NCI-H446 (cell line): ENCODE measurements around the gene JMJD1C.
"Not testable (repeated sequence)": the region's sequence is repeated elsewhere in the genome, so short reads cannot be mapped to it uniquely, and the experiment has no call there.

Experiments used
- DNase-seq, 2 experiments: peaks; one replicate each; lab custom pipeline; 2025; lab: John Stamatoyannopoulos, UW

JMJD1C gene

DNA sequence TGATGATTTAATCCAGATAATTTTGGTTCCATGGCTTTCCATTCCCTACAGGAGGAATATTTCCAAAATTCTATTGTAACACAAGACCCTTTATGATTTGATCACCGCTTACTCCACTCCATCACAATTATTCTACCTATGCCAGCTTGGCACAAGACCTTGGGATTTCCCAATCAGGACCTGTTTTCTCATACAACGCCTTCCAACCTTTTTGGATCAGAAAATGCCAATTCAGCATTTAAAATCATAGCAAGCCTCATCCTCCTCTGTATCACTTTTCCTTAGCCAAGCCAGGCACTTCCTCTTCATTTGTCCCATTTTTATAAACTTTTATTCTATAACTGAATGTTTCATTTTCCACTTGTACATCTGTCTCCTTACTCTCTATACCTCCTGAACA, 100.9 kb downstream of the JMJD1C start:
- DNase-seq, result no peak

DNA sequence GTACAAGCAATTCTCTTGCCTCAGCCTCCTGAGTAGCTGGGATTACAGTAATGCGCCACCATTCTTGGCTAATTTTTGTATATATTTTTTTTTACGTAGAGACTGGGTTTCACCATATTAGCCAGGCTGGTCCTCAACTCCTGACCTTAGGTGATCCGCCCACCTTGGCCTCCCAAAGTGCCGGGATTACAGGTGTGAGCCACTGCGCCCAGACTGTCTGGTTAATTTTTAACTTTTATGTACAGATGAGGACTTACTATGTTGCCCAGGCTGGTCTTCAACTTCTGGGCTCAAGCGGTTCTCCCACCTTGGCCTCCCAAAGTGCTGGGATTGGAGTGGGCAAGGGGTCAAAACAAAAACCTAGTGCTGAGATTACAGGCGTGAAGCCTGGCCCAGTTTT, 101.8 kb downstream of the JMJD1C start:
- no peak for DNase-seq

DNA sequence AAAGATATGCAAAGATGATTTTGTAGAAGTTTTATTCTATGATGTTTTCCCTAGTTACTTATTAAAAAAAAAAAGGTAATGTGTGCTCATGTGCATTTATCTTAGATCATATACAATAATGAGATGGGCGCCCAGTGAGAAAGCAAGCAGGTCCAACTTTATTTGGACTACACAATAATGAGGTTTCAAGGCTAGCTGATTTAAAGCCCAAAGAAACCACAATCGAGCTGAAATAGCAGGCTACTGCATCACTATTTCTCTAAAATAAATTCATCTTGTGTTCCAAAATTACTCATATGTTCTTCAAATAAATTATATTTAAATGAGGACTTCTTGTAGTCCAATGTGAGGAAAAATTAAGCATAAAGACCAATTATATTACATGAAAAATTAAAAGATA, 110.1 kb downstream of the JMJD1C start:
- no peak for DNase-seq

DNA sequence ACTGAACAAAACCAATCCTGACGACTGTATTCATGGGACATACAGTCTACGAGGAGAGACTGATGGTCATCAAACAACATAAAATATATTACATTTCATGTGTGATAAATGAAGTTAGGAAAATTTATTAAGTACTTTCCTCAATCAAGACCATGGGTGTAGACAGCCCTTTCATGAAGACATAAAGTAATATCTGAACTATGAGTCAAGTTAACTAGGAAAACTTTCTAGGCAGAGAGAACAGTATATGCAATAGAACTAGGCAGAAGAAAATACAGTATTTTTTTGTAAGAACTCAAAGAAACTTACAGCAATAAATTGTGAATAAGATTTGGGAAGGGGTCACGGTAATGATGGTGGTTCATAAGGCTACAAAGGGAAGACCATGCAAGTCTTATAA, 112.8 kb downstream of the JMJD1C start:
- no peak for DNase-seq

DNA sequence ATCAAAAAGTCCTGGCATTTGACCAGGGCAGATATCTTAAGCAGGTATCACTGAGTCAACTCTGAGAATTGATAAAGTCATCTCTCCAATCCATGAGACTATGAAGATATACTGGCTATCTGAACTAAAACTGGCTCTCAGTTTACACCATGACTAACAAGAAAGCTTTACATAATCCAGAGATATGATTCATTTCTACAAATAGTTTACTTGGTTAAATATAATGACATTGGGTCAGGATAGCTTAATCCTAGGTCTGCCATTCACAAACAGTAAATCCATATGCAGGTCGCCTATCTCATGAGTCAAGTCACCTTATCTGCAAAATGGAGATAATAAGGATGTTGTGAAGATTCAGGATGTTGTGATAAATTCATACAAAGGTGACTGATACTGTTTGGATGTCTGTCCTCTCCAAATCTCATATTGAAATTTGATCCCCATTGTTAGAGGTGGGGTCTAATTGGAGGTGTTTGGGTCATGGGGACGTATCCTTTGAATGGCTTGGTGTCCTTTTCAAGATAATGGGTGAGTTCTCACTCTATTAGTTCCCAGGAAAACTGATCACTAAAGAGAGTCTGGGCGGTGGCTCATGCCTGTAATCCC, 117.4 kb downstream of the JMJD1C start:
- DNase-seq, result no peak

DNA sequence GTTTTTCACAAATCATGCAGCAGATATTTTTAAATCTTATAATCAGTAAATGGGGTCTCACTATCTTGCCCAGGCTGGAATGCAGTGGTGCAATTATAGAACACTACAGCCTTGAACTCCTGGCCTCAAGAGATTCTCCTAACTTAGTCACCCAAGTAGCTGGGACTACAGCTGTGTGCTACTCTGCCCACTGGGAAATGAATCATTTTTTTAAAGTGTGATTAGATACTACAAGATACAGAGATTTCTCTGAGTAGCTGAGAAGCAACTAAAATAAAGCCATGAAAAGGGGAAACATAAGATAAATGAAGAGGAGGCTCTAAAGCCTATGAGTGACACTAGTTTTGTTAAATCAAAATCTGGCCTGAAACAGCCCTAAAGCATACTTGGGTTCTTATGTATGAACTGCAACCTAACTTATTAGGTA, 119.7 kb downstream of the JMJD1C start:
- DNase-seq, result no peak

DNA sequence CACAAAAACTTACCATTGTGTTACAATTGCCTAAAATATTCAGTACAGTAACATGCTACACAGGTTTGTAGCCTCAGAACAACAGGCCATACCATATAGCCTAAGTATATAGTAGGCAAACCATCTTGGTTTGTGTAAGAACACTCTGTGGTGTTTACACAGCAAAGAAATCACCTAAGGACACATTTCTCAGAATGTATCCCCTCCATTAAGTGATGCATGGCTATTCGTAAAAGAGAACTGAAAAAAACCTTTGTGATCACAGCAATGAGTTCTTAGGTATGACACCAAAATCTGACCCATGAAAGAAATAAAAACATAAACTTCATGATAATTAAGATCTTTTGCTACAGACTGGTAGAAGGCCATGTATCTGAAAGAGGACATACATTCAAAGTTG, 121.5 kb downstream of the JMJD1C start:
- DNase-seq, result no peak

DNA sequence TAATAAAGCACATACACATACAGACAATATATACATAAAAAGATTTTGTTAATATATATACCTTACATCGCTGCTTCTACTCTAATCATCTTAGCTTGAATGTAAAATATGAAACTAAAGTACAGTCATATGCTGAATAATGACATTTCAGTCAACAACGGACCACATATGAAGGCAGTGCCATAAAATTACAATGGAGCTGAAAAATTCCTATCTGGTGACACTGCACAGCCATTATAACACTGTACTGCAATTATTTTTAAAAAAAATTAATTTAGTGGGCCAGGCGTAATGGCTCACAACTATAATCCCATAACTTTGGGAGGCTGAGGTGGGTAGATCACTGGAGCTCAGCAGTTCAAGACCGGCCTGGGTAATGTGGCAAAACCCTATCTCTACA, 122.3 kb downstream of the JMJD1C start:
- no peak for DNase-seq

DNA sequence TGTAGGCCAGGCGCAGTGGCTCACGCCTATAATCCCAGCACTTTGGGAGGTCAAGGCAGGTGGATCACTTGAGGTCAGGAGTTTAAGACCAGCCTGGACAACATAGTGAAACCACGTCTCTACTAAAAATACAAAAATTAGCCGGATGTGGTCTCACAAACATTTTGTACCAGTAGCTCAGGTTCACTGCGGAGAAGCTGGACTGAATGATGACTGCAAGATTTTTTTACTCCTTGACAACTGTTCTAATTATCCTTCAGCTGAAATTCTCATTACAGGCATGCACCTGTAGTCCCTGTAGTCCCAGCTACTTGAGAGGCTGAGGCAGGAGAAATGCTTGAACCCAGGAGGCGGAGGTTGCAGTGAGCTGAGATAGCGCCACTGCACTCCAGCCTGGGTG, 126.1 kb downstream of the JMJD1C start:
- DNase-seq, result not testable (repeated sequence)

DNA sequence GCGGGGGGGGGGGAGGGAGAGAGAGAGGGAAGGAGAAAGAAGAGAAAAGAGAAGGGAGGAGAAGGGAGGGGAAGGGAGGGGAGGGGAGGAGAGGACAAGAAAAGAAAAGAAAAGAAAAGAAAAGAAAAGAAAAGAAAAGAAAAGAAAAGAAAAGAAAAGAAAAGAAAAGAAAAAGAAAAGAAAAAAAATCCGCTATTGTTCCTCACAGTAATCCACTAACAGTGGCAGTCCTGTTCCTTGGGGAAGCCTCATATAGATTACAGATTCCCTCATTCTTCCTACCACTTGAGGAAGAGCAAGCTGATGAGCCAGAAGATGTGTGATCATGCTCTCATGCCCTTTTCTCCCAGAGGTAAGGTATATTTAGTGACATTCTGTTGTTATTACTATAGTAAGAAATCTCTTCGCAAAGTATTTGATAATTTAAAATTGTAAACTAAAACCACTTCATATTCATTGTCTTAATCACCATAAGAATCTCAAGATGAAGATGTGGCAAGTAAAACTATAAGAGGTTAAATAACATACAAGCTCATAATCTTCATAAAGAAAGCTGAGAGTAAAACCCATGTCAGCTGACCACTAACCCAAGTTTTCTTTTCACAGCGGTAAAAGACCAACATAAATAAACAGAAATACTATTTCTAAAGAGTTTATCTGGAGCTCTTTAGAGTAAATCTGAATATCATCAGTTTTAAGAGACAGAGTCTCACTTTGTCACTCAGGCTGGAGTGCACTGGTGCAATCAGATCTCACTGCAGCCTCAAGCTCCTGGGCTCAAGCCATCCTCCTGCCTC, 128.1 kb downstream of the JMJD1C start:
- no peak for DNase-seq

DNA sequence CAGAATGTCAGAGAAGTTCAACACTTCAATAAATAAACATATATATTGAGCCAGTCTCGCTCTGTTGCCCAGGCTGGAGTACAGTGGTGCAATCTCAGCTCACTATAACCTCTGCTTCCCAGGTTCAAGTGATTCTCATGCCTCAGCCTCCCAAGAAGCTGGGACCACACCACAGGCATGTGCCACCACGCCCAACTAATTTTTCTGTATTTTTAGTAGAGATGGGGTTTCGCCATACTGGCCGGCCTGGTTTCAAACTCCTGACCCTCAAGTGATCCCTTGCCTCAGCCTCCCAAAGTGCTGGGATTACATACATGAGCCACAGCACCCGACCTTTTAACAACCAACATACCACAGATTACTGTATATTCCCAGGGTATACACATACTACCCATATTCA, 134.2 kb downstream of the JMJD1C start:
- DNase-seq, result no peak

DNA sequence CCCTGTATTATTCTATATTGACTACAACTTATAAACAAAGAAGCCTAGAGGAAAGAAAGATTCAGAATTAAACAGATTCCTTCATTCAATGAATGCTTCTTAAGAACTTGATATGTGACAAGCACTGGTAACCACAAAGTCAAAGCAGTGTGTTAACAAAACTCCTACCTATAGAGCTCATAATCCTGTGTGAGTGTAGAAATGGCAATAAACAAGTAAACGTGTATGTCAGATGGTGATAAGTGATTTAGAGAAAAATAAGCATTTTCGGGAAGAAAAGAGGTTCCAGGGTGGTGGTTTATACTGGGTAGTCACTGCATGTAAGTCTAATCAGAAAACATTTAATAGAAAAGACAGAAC, 141.3 kb downstream of the JMJD1C start:
- no peak for DNase-seq

DNA sequence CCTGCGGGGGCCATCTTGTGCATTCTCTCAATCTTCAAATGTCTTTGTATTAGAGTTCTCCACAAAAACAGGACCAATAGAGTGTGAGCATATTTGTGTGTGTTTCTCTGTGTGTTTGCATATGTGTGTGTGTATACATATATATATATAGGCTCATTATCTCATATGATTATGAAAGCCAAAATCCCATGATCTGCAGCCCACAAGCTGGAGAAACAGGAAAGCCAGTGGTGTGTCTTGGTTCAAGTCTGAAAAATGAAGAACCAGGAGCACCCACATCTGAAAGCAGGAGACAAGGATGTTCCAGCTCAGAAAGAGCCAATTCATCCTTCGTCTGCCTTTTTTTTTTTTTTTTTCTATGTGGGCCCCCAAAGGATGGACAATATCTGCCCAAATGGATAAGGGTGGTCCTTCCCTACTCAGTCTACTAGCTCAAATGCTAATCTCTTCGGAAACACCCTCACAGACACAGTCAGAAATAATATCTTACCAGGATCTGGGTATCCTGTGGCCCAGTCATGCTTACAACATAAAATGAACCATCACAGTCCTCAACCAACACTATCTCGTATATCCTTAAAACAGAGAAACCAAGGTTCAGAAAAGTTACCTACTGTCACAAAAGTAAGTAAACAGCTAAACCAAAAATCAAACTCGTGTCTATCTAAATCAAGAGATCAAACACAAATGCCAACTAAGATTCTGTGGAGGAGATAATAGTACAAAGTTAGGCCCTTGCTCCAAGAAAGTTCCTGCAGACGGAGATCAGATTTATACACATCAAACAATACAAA, 141.9 kb downstream of the JMJD1C start:
- DNase-seq, result no peak

DNA sequence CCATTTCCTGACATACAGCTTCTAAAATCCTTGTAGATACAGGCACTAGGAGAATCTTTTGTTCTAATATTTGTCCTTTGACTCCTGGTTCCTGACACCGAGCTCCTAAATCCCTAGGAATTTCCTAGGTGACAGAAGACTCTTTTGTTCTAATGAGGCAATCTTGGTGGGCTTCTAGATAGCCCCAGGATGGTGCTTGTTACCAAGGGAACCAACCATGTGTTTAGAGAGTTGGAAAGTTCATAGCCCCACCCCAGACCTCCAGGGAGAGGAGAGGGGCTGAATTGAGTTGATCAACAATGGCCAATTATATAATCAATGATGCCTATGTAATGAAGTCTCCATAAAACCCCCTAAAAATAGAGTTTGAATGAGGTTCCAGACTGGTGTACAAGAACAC, 145.1 kb downstream of the JMJD1C start:
- DNase-seq, result no peak

DNA sequence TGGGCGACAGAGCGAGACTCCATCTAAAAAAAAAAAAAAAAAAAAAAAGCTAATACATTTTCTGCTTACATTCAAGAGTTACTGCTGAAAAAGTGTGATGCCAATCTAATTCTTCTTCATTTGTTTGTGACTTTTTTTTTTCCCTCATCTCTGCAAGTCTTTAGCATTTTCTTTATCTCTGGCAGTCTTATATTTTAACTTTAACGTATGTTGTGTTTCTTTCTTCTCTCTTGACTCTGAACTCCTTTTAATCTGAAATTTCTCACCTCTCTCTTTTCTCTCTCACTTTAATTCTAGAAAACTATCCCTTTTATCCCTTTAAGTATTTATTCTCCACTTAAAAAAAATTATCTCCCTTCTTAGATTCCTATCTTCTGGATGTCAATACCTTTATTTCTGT, 146.5 kb downstream of the JMJD1C start:
- DNase-seq, result no peak

DNA sequence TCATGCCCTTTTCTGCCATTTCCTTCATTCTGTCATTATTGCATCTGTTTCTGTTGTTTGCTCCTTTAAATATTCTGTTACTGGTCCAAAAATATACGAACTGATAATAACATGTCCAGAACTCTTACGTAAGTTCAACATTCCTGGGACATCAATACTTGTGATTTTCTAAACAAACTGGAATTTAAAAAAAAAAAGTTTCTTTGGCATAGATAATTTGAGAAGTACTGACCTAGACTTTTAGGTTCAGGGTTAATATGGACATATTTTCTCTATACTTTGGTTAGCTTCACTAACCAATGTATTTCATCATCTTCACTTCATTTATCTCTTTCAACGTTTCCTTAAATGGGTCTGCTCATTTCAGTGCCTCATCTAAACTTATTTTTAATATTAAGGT, 147.3 kb downstream of the JMJD1C start:
- no peak for DNase-seq

DNA sequence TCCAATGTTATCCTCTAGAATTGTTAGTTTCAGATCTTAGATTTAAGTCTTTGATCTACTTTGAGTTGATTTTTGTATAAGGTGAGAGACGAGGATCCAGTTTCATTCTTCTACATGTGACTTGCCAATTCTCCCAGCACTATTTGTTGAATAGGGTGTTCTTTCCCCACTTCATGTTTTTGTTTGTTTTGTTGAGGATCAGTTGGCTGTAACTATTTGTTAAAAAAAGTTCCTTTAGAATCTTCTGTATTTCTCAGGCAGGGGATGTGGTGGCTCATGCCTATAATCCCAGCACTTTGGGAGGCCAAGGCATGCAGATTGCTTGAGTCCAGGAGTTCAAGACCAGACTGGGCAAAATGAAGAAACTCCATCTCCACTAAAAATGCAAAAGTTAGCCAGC, 151.8 kb downstream of the JMJD1C start:
- no peak for DNase-seq

DNA sequence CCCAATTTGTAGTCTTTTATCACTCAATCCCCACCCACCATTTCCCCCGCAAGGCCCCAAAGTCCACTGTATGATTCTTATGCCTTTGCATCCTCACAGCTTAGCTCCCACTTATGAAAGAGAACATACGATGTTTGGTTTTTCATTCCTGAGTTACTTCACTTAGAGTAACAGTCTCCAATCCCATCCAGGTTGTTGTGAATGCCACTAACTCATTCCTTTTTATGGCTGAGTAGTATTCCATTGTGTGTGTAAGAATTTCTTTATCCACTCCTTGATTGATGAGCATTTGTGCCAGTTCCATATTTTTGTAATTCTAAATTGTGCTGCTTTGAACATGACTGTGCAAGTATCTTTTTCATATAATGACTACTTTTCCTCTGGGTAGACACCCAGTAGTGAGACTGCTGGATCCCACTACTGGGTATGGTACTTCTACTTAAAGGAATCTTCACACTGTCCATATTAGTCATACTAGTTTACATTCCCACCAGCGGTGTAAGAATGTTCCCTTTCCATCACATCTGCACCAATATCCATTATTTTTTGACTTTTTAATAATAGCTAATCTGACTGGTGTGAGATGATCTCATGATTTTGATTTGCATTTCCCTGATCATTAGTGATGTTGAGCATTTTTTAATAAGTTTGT, 152.6 kb downstream of the JMJD1C start:
- no peak for DNase-seq

DNA sequence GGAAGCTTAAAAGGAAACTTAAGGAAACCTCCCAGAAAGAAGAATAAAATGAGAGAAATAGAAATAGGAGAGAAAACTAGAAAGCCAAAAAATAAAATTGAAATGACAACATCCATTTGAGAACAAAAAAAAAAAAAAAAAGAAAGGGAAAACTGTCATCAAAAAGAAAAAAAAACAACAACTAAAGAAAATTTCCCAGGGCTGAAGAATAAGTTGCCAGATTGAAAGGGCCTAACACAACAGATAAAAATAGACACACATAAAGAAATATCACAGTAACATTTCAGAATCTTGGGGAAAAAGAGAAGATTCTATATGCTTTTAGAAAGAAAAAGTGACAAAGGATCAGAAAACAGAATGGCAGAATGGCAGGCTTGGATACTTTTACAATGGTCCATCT, 157.1 kb downstream of the JMJD1C start:
- DNase-seq, result no peak

DNA sequence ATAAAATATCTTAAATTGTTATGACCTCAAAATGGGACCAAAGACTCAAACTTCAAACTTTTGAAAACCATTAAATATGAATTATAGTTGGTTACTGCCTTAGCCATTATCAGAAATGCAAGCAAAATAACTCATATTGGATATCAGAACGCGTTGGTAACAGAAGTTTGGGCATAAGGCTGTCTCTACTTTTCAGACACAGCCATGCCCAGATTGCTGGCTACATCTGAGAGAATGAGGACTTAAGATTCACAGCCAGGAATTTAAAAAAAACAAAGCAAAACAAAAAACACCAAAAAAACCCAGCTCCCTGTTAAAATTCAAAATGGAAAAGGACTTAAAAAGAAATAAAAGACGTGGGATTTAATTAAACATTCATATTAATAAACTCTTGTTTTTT, 161.6 kb downstream of the JMJD1C start:
- no peak for DNase-seq

DNA sequence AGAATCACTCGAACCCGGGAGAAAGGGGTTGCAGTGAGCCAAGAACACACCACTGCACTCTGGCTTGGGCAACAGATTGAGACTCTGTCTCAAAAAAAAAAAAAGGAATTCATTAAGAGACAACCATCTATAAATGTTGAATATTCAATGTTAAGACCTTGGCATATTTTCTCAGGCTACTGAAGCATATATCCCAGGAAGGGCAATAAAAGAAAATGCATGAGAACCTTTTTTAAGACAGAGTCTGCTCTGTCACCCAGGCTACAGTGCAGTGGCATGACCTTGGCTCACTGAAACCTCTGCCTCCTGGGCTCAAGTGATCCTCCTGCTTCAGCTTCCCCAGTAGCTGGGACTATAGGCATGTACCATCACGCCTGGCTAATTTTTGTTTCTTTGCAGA, 165.0 kb downstream of the JMJD1C start:
- no peak for DNase-seq

DNA sequence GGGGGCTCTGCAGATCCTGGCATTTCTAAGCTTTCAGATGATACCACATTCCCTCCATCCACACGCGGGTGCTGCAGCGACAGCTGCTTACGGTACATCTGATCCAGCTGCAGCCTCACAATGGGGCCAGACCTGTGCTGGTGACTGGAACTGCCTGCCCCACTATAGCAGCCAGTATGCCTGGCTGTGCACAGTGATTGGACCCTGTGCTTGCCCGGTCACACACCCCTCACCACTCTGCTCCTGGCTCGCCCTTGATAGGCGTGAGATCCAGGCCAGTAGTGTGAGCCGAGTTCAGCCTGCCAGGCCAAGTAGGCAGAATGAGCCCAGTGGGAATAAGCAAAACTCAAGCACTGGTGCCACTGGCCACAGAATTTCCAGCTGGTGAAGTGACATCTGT, 167.8 kb downstream of the JMJD1C start:
- no peak for DNase-seq

DNA sequence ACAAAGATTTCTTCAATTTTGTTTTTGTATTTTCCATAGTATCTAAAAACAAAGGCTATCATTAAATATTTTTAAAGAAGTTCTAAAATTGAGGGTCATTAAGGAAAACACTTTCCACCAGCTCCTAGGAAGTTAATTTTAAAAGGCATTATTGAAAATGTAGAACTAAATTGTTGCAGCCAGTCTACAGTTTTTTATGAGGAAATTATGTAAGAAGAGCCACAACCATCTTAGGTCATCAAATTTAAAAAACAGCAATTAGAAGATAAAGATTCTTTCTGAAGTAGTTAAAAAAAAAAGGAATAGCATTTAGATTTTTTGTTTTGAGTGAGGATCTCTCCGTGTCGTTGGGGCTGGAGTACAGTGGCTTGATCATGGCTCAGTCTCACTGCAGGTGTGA, 171.0 kb downstream of the JMJD1C start:
- no peak for DNase-seq
